DND-41 (cell line): ENCODE results near the gene NUDT1.

Source experiments
- ATAC-seq: fragments of 200-7000 bp; cut with Tn5 transposase; 3 replicates; pipeline ENCODE4 v1.9.1; 2021; ENCODE audit warnings: low read depth; ENCODE audit not compliant: insufficient read depth
- DNase-seq: peaks from one replicate; pipeline ENCODE4 v3.0.0-alpha.2; 2020
- H2AFZ ChIP-seq: 2 replicates; pipeline ENCODE4 v1.6.0; 2012; ENCODE audit warnings: low read depth, low read length
- H3K27ac ChIP-seq: 2 replicates; pipeline ENCODE4 v1.5.1; 2012; ENCODE audit warnings: low read length, inconsistent platforms
- H3K27me3 ChIP-seq: fragments of 200-600 bp; sonication (generic); 2 replicates; pipeline ENCODE4 v1.6.0; 2012; ENCODE audit warnings: low read length, mild to moderate bottlenecking, inconsistent platforms; ENCODE audit not compliant: insufficient read depth, poor library complexity
- H3K36me3 ChIP-seq: 2 replicates; pipeline ENCODE4 v1.5.1; 2012; ENCODE audit warnings: low read length, inconsistent platforms; ENCODE audit not compliant: insufficient read depth
- H3K4me1 ChIP-seq: 2 replicates; pipeline ENCODE4 v1.5.1; 2012; ENCODE audit warnings: mild to moderate bottlenecking, low read length; ENCODE audit not compliant: insufficient read depth
- H3K4me2 ChIP-seq: 2 replicates; pipeline ENCODE4 v1.6.0; 2012; ENCODE audit warnings: mild to moderate bottlenecking, moderate library complexity, low read length, inconsistent platforms; ENCODE audit not compliant: insufficient read depth
- H3K4me3 ChIP-seq, 2 experiments: fragments of 200-600 bp in 1 of 2; shearing (Covaris generic) in 1 of 2; 2 replicates each; pipeline ENCODE4 v1.5.1; 2012 to 2016; ENCODE audit warnings: inconsistent platforms in 2 of 2, low read length in 2 of 2, mild to moderate bottlenecking in 2 of 2, low read depth in 1 of 2, moderate library complexity in 1 of 2
- H3K79me2 ChIP-seq: 2 replicates; pipeline ENCODE4 v1.6.0; 2012; ENCODE audit warnings: low read length, inconsistent platforms; ENCODE audit not compliant: insufficient read depth
- H3K9ac ChIP-seq: 2 replicates; pipeline ENCODE4 v1.6.0; 2012; ENCODE audit warnings: low read depth, mild to moderate bottlenecking, inconsistent platforms, low read length, moderate library complexity
- H3K9me3 ChIP-seq: 2 replicates; pipeline ENCODE4 v1.5.1; 2012; ENCODE audit warnings: low read length, moderate library complexity, mild to moderate bottlenecking, inconsistent platforms; ENCODE audit not compliant: insufficient read depth, severe bottlenecking
- H4K20me1 ChIP-seq: 2 replicates; pipeline ENCODE4 v1.6.0; 2012; ENCODE audit warnings: low read length; ENCODE audit not compliant: insufficient read depth
- EZH2 ChIP-seq: IDR thresholded peaks from 3 replicates; pipeline ENCODE4 v1.6.1; 2012; ENCODE audit warnings: borderline replicate concordance, low read depth, mild to moderate bottlenecking, moderate library complexity, low read length, inconsistent platforms; ENCODE audit not compliant: severe bottlenecking
- TF ChIP-seq, protein P1 (sequence below): IDR thresholded peaks from 2 replicates; pipeline ENCODE4 v1.5.1; 2012; ENCODE audit warnings: borderline replicate concordance, low read length, moderate library complexity, mild to moderate bottlenecking; ENCODE audit not compliant: poor library complexity, severe bottlenecking; ENCODE audit errors: extremely low read depth

The NUDT1 gene

DNA sequence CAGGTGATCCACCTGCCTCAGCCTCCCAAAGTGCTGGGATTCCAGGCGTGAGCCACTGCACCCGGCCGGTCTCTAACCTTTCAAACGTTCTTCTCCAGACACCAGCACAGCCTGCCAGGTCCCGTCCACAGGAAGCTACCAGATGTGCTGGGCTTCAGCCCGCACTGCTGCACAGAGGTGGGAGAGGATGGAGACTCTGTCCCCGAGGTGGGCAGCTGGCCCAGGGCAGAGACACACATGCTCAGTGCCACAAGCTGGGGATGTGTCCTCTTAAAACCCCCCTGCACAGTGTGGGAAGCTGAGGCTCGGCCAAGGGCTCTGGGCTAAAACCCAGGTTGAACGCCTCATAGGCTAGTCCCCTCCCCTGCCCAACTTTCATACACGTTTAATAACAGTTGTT lies 9.4 kb downstream of the NUDT1 start:
- DNase-seq (no peak), ATAC-seq (no peak)
- Histone ChIP-seq H3K9me3 (no peaks in the 10 kb centered on the region), H3K27ac (no peak overlapping the region), H3K36me3 (peaks cover 71% of the 10 kb centered on the region), H3K4me3 (no peak overlapping the region), H4K20me1 (peaks cover 12% of the 10 kb centered on the region), H3K9ac (no peak overlapping the region), H3K4me1 (no peaks in the 10 kb centered on the region), H3K4me2 (no peak overlapping the region), H3K79me2 (no peaks in the 10 kb centered on the region), H3K27me3 (no peaks in the 10 kb centered on the region), H2AFZ (no peak overlapping the region)
- TF ChIP-seq EZH2: no peak
- TF ChIP-seq, protein P1, sequence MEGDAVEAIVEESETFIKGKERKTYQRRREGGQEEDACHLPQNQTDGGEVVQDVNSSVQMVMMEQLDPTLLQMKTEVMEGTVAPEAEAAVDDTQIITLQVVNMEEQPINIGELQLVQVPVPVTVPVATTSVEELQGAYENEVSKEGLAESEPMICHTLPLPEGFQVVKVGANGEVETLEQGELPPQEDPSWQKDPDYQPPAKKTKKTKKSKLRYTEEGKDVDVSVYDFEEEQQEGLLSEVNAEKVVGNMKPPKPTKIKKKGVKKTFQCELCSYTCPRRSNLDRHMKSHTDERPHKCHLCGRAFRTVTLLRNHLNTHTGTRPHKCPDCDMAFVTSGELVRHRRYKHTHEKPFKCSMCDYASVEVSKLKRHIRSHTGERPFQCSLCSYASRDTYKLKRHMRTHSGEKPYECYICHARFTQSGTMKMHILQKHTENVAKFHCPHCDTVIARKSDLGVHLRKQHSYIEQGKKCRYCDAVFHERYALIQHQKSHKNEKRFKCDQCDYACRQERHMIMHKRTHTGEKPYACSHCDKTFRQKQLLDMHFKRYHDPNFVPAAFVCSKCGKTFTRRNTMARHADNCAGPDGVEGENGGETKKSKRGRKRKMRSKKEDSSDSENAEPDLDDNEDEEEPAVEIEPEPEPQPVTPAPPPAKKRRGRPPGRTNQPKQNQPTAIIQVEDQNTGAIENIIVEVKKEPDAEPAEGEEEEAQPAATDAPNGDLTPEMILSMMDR: no peak

DNA sequence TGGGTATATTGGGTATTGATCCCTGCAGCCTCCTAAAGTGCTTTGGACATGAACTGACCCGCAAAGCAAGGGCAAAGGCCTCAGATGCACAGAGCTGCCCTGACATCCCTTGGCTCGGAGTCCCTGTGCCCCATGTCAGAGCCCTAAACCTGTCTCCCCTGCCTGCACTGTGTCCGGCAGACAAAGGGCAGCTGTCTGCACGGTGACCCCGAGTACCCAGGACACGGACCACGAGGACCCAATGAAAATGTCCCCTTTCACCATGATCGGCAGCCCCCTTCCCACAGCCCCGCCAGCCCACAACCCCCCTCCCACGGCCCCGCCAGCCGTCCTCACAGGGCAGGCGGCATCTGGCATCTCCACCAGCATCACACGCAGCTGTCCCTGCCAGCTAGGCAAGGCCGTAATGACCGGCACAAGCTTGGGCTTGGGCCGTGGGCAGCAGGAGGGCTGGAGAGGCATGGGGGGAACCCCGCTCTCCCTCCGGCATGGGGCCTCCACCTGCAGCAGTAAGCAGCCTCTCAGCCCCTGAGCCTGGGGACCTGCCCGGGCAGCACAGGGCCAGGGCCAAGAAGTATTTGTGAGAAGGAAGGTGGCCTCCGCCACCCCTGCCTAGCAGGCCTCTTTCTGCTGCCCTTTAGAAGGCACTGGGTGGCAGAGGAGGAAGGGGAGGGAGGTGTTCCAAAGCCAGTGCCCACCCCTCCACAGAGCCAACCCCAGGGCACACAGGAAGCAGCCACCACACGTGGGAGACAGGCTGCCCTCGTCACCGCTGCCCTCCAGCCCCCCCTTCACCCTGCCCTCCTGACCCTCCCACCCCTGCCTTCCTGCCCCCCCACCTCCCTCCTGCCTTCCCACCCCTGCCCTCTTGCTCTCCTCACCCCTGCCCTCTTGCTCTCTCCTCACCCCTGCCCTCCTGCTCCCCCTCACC lies 10.1 kb downstream of the NUDT1 start:
- DNase-seq (peak; percentile 30), ATAC-seq (peak; percentile 57)
- TF ChIP-seq, protein P1: no peak
- no peak for TF ChIP-seq EZH2
- Histone ChIP-seq H2AFZ (no peak overlapping the region), H3K27ac (no peak overlapping the region), H3K79me2 (no peaks in the 10 kb centered on the region), H3K4me2 (no peak overlapping the region), H3K27me3 (no peaks in the 10 kb centered on the region), H3K4me3 (no peak overlapping the region), H3K4me1 (no peaks in the 10 kb centered on the region), H3K9me3 (no peaks in the 10 kb centered on the region), H3K36me3 (peaks cover 76% of the 10 kb centered on the region), H4K20me1 (peaks cover 9% of the 10 kb centered on the region; the same call in 1 of the 2 replicates), H3K9ac (no peak overlapping the region)

DNA sequence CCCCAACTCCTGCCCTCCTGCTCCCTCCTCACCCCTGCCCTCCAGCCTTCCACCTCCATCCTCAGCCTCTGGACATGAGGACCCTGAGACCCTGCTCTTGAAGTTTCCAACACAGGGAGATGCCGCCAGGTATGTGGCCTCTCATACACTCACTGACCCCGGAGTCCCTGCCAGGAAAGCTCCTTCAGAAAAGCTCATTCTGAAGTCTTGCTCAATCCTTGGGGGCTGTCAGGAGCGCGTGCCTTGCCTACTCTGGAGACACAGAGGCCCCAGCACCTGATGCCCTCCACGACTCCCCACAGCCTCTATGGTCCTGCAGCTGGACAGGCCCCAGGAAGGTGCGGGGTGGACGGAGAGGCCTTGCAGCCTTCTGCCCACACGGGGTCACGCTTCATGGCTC lies 11.0 kb downstream of the NUDT1 start:
- Histone ChIP-seq H3K79me2 (no peaks in the 10 kb centered on the region), H3K4me1 (no peaks in the 10 kb centered on the region), H3K9me3 (no peaks in the 10 kb centered on the region), H3K4me3 (no peak overlapping the region), H2AFZ (no peak overlapping the region), H3K27ac (no peak overlapping the region), H4K20me1 (0 out of 2 replicates have a peak, but pooled peaks cover 3% of the 10 kb centered on the region), H3K36me3 (peaks cover 72% of the 10 kb centered on the region), H3K4me2 (no peak overlapping the region), H3K9ac (no peak overlapping the region), H3K27me3 (no peaks in the 10 kb centered on the region)
- no peak for TF ChIP-seq EZH2
- TF ChIP-seq, protein P1: no peak
- no peak for DNase-seq
- no peak for ATAC-seq
